SK-N-DZ (cell line): ENCODE data around the gene CTDNEP1. TPM values are rescaled to one million over a fixed set of nuclear protein-coding genes. Genes with fewer than 3 reads are reported as not detected.

ENCODE experiments used
- DNase-seq: peaks from one replicate; pipeline ENCODE4 v3.0.0-alpha.2; 2015; ENCODE audit warnings: low spot score
- polyA plus RNA-seq, 2 experiments: library from polyadenylated mRNA; depleted of rRNA; stranded (reverse); fragments of >200 nt; gene quantifications; 2 replicates each; pipeline ENCODE4 v1.2.3, GENCODE V29; 2014

CTDNEP1 gene
- 42.6 and 59.0 TPM in 2 replicates for polyA plus RNA-seq (2014; cell fraction: cytosol; rRNA removed)
- 43.1 and 72.8 TPM in 2 replicates for polyA plus RNA-seq (2014; cell fraction: nucleus; rRNA removed)

- peak; percentile 100 for DNase-seq
Measured at GRCh38 chr17:7251661-7252175, at the start of gene CTDNEP1. CTDNEP1 (minus strand) TSS chr17:7251734; CDS start chr17:7251296, 438 bp downstream.

GRCh38 chr17:7296189-7296861, 44.8 kb upstream of the CTDNEP1 start:
- peak; percentile 81 for DNase-seq

GRCh38 chr17:7295230-7296180, 44.0 kb upstream of the CTDNEP1 start:
- no peak for DNase-seq

GRCh38 chr17:7294614-7295153, 43.1 kb upstream of the CTDNEP1 start, which contains the start of gene YBX2:
YBX2 (minus strand) TSS chr17:7294639; CDS start chr17:7294500, 139 bp downstream.
- DNase-seq: peak; percentile 75

GRCh38 chr17:7293816-7294613, 42.5 kb upstream of the CTDNEP1 start:
- no peak for DNase-seq

- DNase-seq: no peak
Measured at GRCh38 chr17:7293159-7293558, 41.6 kb upstream of the CTDNEP1 start.

- no peak for DNase-seq
Measured at GRCh38 chr17:7292729-7293128, 41.2 kb upstream of the CTDNEP1 start.

GRCh38 chr17:7292194-7292593, 40.7 kb upstream of the CTDNEP1 start:
- no peak for DNase-seq

GRCh38 chr17:7290685-7291084, 39.2 kb upstream of the CTDNEP1 start:
- DNase-seq: no peak

- DNase-seq: no peak
Measured at GRCh38 chr17:7290166-7290565, 38.6 kb upstream of the CTDNEP1 start.

- DNase-seq: no peak
Measured at GRCh38 chr17:7289256-7290032, 37.9 kb upstream of the CTDNEP1 start.

- DNase-seq: no peak
Measured at GRCh38 chr17:7285679-7286078, 34.1 kb upstream of the CTDNEP1 start.

GRCh38 chr17:7284911-7285310, 33.4 kb upstream of the CTDNEP1 start:
- DNase-seq: no peak

GRCh38 chr17:7283471-7284216, 32.1 kb upstream of the CTDNEP1 start:
- no peak for DNase-seq

GRCh38 chr17:7282752-7283321, 31.3 kb upstream of the CTDNEP1 start:
- DNase-seq: no peak

- no peak for DNase-seq
Measured at GRCh38 chr17:7281953-7282751, 30.6 kb upstream of the CTDNEP1 start.

- DNase-seq: peak; percentile 98
Measured at GRCh38 chr17:7281074-7281952, 29.8 kb upstream of the CTDNEP1 start, which contains the start of gene SLC2A4. SLC2A4 (plus strand) TSS chr17:7281718; CDS start chr17:7281935, 217 bp downstream.
